GM18868 (cell line): ENCODE data around the gene COL4A5.
"Not testable (repeated sequence)": the region's sequence is repeated elsewhere in the genome, so short reads cannot be mapped to it uniquely, and the experiment has no call there.

Source experiments
- ATAC-seq: cut with Tn5 transposase; IDR thresholded peaks from one replicate; pipeline ENCODE4 v1.9.1; 2021; ENCODE audit warnings: mild to moderate bottlenecking, moderate library complexity; ENCODE audit not compliant: unreplicated experiment

COL4A5 gene

GRCh38 chrX:108439426-108439942 lies at the start of gene COL4A5:
TSS of gene COL4A5 (plus strand) at chrX:108439838. CDS start at chrX:108440126, 288 bp downstream.
- ATAC-seq: no peak

GRCh38 chrX:108390976-108391717 lies 48.5 kb upstream of the COL4A5 start:
- not testable (repeated sequence) for ATAC-seq

- no peak for ATAC-seq
These were observed 43.3 kb upstream of the COL4A5 start for GRCh38 chrX:108396188-108396891.

- no peak for ATAC-seq
These were observed 42.7 kb upstream of the COL4A5 start for GRCh38 chrX:108396986-108397385.

GRCh38 chrX:108397627-108398391 lies 41.8 kb upstream of the COL4A5 start:
- peak; percentile 68 for ATAC-seq

- no peak for ATAC-seq
These were observed 40.0 kb upstream of the COL4A5 start for GRCh38 chrX:108399418-108400165.

GRCh38 chrX:108412783-108413182 lies 26.9 kb upstream of the COL4A5 start:
- no peak for ATAC-seq

- no peak for ATAC-seq
These were observed 24.5 kb upstream of the COL4A5 start for GRCh38 chrX:108415146-108415545.

- ATAC-seq: no peak
These were observed 23.7 kb upstream of the COL4A5 start for GRCh38 chrX:108415891-108416290.

- ATAC-seq: no peak
These were observed 22.4 kb upstream of the COL4A5 start for GRCh38 chrX:108417257-108417656.

GRCh38 chrX:108419401-108419800 lies 20.2 kb upstream of the COL4A5 start:
- ATAC-seq: no peak

- no peak for ATAC-seq
These were observed 19.2 kb upstream of the COL4A5 start for GRCh38 chrX:108420481-108420880.

- no peak for ATAC-seq
These were observed 13.4 kb upstream of the COL4A5 start for GRCh38 chrX:108426262-108426661.

- ATAC-seq: no peak
These were observed 4.4 kb upstream of the COL4A5 start for GRCh38 chrX:108435261-108435660.

- no peak for ATAC-seq
These were observed 2.1 kb upstream of the COL4A5 start for GRCh38 chrX:108437349-108438109.

GRCh38 chrX:108438110-108438623 lies 1.5 kb upstream of the COL4A5 start, which contains the start of gene COL4A6:
TSS of gene COL4A6 (minus strand) at chrX:108438422. CDS start at chrX:108438196, 226 bp downstream.
- no peak for ATAC-seq

- ATAC-seq: no peak
These were observed 491 bp downstream of the COL4A5 start for GRCh38 chrX:108439961-108440696.

- no peak for ATAC-seq
These were observed 3.3 kb downstream of the COL4A5 start for GRCh38 chrX:108442901-108443464.

- ATAC-seq: no peak
These were observed 7.7 kb downstream of the COL4A5 start for GRCh38 chrX:108447303-108447702.
